HG03108 (cell line): ENCODE data around the gene ANKRD29.

Source experiments
- ATAC-seq: cut with Tn5 transposase; IDR thresholded peaks from one replicate; pipeline ENCODE4 v1.9.1; 2021; ENCODE audit warnings: moderate library complexity; ENCODE audit not compliant: unreplicated experiment

ANKRD29 gene, protein sequence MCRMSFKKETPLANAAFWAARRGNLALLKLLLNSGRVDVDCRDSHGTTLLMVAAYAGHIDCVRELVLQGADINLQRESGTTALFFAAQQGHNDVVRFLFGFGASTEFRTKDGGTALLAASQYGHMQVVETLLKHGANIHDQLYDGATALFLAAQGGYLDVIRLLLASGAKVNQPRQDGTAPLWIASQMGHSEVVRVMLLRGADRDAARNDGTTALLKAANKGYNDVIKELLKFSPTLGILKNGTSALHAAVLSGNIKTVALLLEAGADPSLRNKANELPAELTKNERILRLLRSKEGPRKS

GRCh38 chr18:23662309-23663263 lies at the start of gene ANKRD29:
TSS of gene ANKRD29 (minus strand) at chr18:23662911. CDS start at chr18:23662730, 181 bp downstream.
- ATAC-seq = no peak

DNA sequence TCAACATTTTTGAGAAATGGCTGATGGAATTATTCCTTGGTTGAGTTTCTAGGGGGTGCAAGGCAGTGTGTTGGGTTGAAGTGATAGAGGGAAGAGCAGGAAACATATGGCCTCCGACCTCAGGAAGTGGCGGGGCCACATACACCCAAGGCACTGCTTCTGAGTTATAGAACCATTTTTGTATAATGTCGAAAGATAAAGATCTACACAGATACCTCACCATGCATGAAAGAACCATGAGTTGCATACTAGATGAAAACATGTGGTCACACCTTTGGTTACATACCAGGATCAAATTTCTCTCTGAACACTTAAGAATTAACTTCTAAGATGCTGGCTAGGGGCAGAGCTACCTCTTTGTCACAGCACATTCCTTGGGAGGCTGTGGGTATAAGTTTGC lies 49.7 kb upstream of the ANKRD29 start:
- ATAC-seq = no peak

DNA sequence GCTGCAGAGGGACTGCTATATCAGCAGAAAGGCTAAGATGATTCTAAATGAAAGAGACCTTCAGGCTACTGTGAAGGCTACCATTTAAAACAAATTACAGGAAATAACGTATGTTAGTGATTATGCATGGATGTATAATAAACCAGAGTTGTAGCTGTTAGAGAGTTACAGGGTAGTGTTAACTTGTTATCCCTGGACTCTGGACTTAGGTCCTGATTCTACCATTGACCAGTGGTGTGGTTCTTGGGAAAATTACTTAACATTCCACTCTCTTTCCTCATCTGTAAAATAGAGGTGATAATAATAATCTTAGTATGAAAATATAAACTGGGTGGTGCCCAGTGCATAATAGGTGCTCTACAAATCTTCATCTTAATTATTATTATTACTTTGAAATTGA lies 48.7 kb upstream of the ANKRD29 start:
- no peak for ATAC-seq

DNA sequence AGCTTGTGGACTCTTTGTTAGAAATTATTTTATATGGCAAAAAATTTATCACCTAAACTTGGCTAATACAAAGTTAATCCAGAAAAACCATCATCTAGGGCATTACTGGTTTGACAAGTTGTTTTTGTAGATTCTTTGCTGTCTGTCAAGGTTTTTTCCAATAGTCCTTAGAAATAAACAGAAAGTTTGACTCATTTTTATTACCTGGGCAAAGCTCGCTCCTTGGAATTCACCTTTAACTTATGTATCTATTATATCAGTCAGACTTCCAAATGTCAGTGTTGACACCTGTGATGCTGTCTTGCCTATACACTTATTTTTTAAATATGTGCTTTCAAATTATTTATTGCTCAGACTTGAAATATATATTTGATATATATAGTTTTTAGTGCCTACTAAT lies 48.2 kb upstream of the ANKRD29 start:
- no peak for ATAC-seq

DNA sequence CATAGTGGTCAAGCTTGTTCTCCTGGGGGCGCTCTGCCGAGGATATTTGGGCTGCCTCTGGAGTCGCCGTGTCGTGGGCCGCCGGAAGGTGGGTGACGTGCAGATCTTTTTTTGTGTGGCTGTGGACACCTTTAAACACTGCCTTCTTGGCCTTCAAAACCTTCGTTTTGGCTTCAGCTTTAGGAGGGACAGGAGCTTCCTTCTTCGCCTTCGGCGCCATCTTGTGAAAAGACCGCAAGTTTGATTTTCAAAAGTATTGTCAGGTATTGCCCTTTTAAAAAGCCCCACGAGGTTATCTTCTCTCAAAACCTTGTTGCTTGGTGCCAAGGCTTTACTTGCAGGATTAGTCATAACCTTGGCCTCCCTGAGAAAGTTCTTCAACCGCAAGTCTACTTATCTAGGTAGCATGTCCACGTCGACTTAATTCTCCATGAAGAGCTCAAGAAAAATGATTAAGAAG lies 47.4 kb upstream of the ANKRD29 start:
- no peak for ATAC-seq

- no peak for ATAC-seq
These were observed 44.4 kb upstream of the ANKRD29 start for GRCh38 chr18:23706971-23707640.

GRCh38 chr18:23704806-23705205 lies 42.1 kb upstream of the ANKRD29 start:
- no peak for ATAC-seq

DNA sequence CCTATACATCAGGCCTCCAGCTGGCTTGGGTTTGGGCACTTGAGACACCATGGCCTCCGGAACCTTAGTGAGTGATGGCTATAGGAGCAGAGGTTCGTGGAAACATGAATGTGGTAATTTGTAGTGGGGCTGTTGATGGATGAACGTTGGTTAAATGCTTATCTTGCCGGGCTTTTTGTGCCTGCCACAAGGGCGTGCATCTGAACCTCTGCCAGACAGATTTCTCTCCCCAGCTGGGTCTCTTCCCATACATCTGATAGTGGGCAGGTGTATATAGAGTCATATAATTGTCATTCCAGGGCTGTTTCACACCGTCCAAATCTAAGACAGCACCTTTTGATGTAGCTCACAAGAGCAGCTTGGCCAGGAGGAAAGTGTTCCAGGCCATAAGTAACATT lies 41.3 kb upstream of the ANKRD29 start:
- no peak for ATAC-seq

GRCh38 chr18:23703057-23703986 lies 40.6 kb upstream of the ANKRD29 start:
- no peak for ATAC-seq

GRCh38 chr18:23702606-23703005 lies 39.9 kb upstream of the ANKRD29 start:
- ATAC-seq = no peak

DNA sequence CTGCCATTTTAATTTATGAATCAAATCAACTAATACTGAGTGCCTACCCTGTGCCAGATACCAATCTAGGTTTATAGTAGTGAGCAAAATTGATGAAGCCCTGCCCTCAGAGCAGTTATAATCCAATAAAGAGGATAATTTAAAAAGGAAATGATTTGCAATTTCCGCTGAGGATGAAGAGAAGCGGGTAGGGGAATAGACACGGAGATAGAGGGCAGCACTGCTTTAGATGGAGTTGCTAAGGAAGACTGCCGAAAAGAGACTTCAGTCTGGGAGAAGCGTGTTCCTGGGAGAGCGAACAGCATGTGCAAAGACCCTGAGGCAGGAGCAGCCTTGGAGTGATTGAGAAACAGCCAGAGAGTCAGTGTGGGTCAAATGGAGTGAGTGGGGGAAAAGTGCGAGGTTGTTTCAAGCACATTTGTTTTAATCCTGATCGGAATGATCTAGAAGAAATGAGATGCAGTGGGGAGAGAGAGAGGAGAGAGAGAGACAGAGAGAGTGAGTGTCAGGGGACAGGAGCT lies 38.9 kb upstream of the ANKRD29 start:
- ATAC-seq = no peak

GRCh38 chr18:23701017-23701416 lies 38.3 kb upstream of the ANKRD29 start:
- no peak for ATAC-seq

DNA sequence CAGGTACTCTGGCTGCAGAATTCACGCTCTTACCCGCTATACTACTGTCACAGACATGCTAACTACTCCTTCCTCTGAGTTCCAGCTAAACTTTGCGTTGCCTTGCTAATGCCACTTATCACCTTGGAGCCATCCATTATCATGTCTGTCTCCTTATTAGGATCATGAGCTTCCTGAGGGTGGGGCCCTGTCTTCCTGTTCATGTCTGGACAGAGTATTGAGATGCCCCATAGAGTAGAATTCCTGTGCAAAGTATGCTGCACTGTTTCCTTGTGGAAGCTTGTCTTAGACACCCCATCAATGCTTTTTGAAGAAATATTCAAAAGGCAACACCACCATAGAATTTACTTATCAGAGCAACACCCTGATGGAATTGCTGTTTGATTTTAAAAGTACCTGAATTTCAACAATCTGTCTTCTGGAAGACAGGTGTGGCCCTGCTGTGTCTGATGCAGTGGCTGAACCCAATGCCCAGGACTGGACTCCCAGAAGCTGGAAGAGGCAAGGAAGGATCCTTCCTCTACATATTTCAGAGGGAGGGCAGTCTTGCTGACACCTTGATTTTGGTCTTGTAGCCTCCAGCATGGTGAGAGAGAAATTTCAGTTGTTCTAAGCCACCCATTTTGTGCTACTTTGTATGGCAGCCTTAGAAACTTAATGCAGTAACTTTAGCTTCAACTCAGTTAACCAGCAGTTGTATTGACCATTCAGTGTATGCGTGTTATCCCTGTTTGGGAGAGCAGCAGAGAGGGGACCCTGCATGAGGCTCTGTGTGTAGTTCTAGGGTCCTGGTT lies 32.1 kb upstream of the ANKRD29 start:
- no peak for ATAC-seq

GRCh38 chr18:23693846-23694245 lies 31.1 kb upstream of the ANKRD29 start:
- ATAC-seq = no peak

DNA sequence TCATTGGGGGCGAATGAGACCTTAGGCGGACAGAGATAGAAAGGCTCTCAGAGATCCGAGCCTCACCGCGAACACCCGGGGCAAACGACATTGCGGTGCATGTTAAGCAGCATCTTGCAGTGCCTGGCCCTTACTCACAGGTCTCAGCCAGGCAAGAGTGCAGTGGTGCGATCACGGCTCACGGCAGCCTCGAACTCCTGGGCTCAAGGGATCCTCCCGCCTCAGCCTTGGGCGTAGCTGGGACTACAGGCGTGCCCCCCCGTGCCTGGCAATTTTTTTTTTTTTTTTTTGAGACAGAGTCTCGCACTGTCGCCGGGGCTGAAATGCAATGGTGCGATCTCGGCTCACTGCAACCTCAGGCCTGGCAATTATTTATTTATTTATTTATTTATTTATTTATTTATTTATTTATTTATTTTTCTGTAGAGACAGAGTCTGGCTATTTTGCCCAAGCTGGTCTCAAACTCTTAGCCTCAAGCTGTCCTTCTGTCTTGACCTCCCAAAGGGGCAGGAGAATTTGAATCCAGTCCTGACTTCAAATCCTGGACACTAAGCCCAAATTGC lies 27.9 kb upstream of the ANKRD29 start:
- no peak for ATAC-seq

DNA sequence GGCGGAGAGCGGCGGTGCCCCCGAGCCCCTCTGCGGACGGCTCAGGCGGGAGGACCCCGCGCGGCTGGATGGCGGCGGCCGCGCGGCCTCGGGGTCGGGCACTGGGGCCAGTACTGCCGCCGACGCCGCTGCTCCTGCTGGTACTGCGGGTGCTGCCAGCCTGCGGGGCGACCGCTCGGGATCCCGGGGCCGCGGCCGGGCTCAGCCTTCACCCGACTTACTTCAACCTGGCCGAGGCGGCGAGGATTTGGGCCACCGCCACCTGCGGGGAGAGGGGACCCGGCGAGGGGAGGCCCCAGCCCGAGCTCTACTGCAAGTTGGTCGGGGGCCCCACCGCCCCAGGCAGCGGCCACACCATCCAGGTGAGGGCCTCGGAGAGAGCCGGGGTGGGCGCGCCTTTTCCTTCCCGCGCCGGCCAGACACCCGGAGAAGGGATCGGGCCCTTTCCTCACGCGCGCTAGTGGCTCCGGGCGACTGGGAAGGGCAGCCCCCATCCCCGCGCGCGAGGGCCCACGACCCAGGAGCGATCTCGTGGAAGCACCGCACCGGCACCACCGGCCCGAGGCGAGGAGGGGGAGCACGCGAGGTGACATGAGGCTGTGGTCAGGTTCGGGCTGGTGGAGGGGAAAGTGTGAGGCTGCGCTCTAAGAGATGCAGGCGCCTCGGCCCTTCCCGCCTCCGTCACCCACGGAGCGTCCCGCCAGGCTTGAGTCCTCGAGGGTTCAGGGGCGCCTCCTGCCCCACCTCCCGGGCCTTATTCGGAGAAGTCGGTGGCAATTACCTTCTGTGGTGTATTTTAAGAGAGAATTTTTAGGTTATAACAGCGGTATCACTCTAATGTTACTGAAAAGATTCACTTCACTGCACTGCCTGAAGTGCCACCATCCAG lies 27.1 kb upstream of the ANKRD29 start:
- no peak for ATAC-seq

GRCh38 chr18:23689031-23689615 lies 26.4 kb upstream of the ANKRD29 start, which contains the start of gene LAMA3:
TSS of gene LAMA3 (plus strand) at chr18:23689453. CDS start at chr18:23689684, 231 bp downstream.
- no peak for ATAC-seq
